GM23338 (cell line): ENCODE data around the gene PIBF1. TPM values are rescaled to one million over a fixed set of nuclear protein-coding genes. Genes with fewer than 3 reads are reported as not detected.

Experiments used
- ATAC-seq: fragments of 200-7000 bp; cut with Tn5 transposase; 3 replicates; pipeline ENCODE4 v1.9.1; 2020
- DNase-seq: peaks from one replicate; pipeline ENCODE4 v3.0.0-alpha.2; 2015; ENCODE audit warnings: low spot score
- H2AFZ ChIP-seq: fragments of 200-600 bp; sonication (generic); 2 replicates; pipeline ENCODE4 v1.8.0; 2016; ENCODE audit warnings: antibody characterized with exemption, mild to moderate bottlenecking, moderate library complexity
- H3F3A ChIP-seq: fragments of 200-600 bp; sonication (generic); replicated peaks from 2 replicates; pipeline ENCODE4 v1.8.0; 2017; ENCODE audit warnings: antibody characterized with exemption, mixed run types, low read depth
- H3K27ac ChIP-seq: fragments of 200-600 bp; sonication (generic); 2 replicates; pipeline ENCODE4 v1.6.1; 2016; ENCODE audit warnings: low read depth
- H3K27me3 ChIP-seq: fragments of 200-600 bp; sonication (generic); 2 replicates; pipeline ENCODE4 v1.8.0; 2016; ENCODE audit warnings: mild to moderate bottlenecking, mixed run types, moderate library complexity; ENCODE audit not compliant: insufficient read depth
- H3K36me3 ChIP-seq: fragments of 200-600 bp; sonication (generic); 2 replicates; pipeline ENCODE4 v1.8.0; 2016; ENCODE audit warnings: mild to moderate bottlenecking; ENCODE audit not compliant: insufficient read depth
- H3K4me1 ChIP-seq: fragments of 200-600 bp; sonication (generic); 2 replicates; pipeline ENCODE4 v1.8.0; 2016; ENCODE audit warnings: mild to moderate bottlenecking, moderate library complexity; ENCODE audit not compliant: insufficient read depth
- H3K4me2 ChIP-seq: fragments of 200-600 bp; sonication (generic); 2 replicates; pipeline ENCODE4 v1.7.1; 2017; ENCODE audit warnings: mixed run types
- H3K4me3 ChIP-seq: fragments of 200-600 bp; sonication (generic); 2 replicates; pipeline ENCODE4 v1.6.1; 2016; ENCODE audit warnings: mixed run types
- H3K79me2 ChIP-seq: fragments of 200-600 bp; sonication (generic); replicated peaks from 2 replicates; pipeline ENCODE4 v1.8.0; 2017; ENCODE audit warnings: mild to moderate bottlenecking; ENCODE audit not compliant: insufficient read depth
- H3K9me2 ChIP-seq: fragments of 200-600 bp; sonication (generic); 2 replicates; pipeline ENCODE4 v1.8.0; 2017; ENCODE audit not compliant: insufficient read depth
- H4K20me1 ChIP-seq: fragments of 200-600 bp; sonication (generic); replicated peaks from 2 replicates; pipeline ENCODE4 v1.8.0; 2017; ENCODE audit warnings: mild to moderate bottlenecking; ENCODE audit not compliant: insufficient read depth
- H3K27ac Mint-ChIP-seq: 2 replicates; pipeline ENCODE4 v1.8.0; 2020; ENCODE audit warnings: inconsistent platforms, mild to moderate bottlenecking, moderate library complexity, mixed read lengths
- H3K27me3 Mint-ChIP-seq: 3 replicates; pipeline ENCODE4 v1.8.0; 2022; ENCODE audit warnings: low read depth, mild to moderate bottlenecking, moderate library complexity, mixed read lengths, inconsistent platforms; ENCODE audit not compliant: insufficient read depth, poor library complexity
- H3K36me3 Mint-ChIP-seq: 3 replicates; pipeline ENCODE4 v1.8.0; 2021; ENCODE audit warnings: low read depth, mild to moderate bottlenecking, inconsistent platforms, moderate library complexity, mixed read lengths
- H3K4me1 Mint-ChIP-seq: 3 replicates; pipeline ENCODE4 v1.8.0; 2020; ENCODE audit warnings: mild to moderate bottlenecking, inconsistent platforms, mixed read lengths
- H3K4me3 Mint-ChIP-seq: 3 replicates; pipeline ENCODE4 v1.8.0; 2021; ENCODE audit warnings: moderate library complexity, mild to moderate bottlenecking, inconsistent platforms, mixed read lengths
- H3K9me3 Mint-ChIP-seq: 3 replicates; pipeline ENCODE4 v1.8.0; 2020; ENCODE audit warnings: moderate library complexity, mild to moderate bottlenecking, inconsistent platforms, mixed read lengths
- CREB1 ChIP-seq: fragments of 250-450 bp; sonication (Bioruptor Pico); IDR thresholded peaks from 2 replicates; pipeline ENCODE4 v1.5.0; 2020; ENCODE audit warnings: low read depth, mild to moderate bottlenecking, moderate library complexity
- ETS1 ChIP-seq: IDR thresholded peaks from 2 replicates; pipeline ENCODE4 v1.6.1; 2016; ENCODE audit warnings: antibody characterized with exemption
- EZH2 ChIP-seq: fragments of 200-600 bp; sonication (generic); IDR thresholded peaks from one replicate; pipeline ENCODE4 v1.8.0; 2017; ENCODE audit warnings: antibody characterized with exemption, mild to moderate bottlenecking, low read depth; ENCODE audit not compliant: unreplicated experiment
- EZH2phosphoT487 ChIP-seq: fragments of 200-600 bp; sonication (generic); IDR thresholded peaks from one replicate; pipeline ENCODE4 v1.8.1; 2018; ENCODE audit warnings: antibody characterized with exemption; ENCODE audit not compliant: unreplicated experiment
- JUNB ChIP-seq: IDR thresholded peaks from one replicate; pipeline ENCODE4 v1.6.1; 2016; ENCODE audit warnings: antibody characterized with exemption; ENCODE audit not compliant: unreplicated experiment
- NANOG ChIP-seq: IDR thresholded peaks from 2 replicates; pipeline ENCODE4 v1.6.1; 2016; ENCODE audit warnings: antibody characterized with exemption, borderline replicate concordance
- POLR2AphosphoS5 ChIP-seq: IDR thresholded peaks from 2 replicates; pipeline ENCODE4 v1.6.1; 2016; ENCODE audit warnings: antibody characterized with exemption, low read depth
- REST ChIP-seq: IDR thresholded peaks from one replicate; pipeline ENCODE4 v1.6.1; 2018; ENCODE audit warnings: antibody characterized with exemption; ENCODE audit not compliant: unreplicated experiment
- STAT1 ChIP-seq: IDR thresholded peaks from one replicate; pipeline ENCODE4 v1.6.1; 2016; ENCODE audit warnings: antibody characterized with exemption; ENCODE audit not compliant: unreplicated experiment
- ZNF114 ChIP-seq: fragments of 250-450 bp; sonication (Bioruptor Pico); IDR thresholded peaks from 2 replicates; pipeline ENCODE4 v1.5.0; 2020; ENCODE audit warnings: mild to moderate bottlenecking, moderate library complexity
- ZNF331 ChIP-seq: fragments of 250-450 bp; sonication (Bioruptor Pico); IDR thresholded peaks from 2 replicates; pipeline ENCODE4 v1.5.0; 2020; ENCODE audit warnings: low read depth, mild to moderate bottlenecking, moderate library complexity
- ZNF462 ChIP-seq: fragments of 250-450 bp; sonication (Bioruptor Pico); IDR thresholded peaks from 2 replicates; pipeline ENCODE4 v1.5.0; 2020; ENCODE audit warnings: mild to moderate bottlenecking, moderate library complexity
- polyA plus RNA-seq: library from polyadenylated mRNA; unstranded; fragments of >200 nt; fragmentation: Nextera tagmentation; extraction: Ambion mirVana; gene quantifications from 2 replicates; pipeline ENCODE4 v1.2.1, GENCODE V29; 2016
- total RNA-seq: library from RNA; depleted of rRNA; stranded (reverse); fragments of >200 nt; shearing (Covaris generic); gene quantifications from 2 replicates; pipeline ENCODE4 v1.2.3, GENCODE V29; 2014
- TF ChIP-seq, protein P1 (sequence below), 2 experiments: fragments of 200-600 bp in 1 of 2; sonication (generic) in 1 of 2; conservative IDR thresholded peaks; 2 replicates each; pipeline versions ENCODE4 v1.5.1 to v1.6.1; 2016 to 2017; ENCODE audit warnings: antibody characterized with exemption in 2 of 2, low read depth in 2 of 2, mild to moderate bottlenecking in 2 of 2, moderate library complexity in 1 of 2

The PIBF1 gene
- total and polyA plus RNA-seq, 2 experiments from 2014 or later: 14.9 to 22.6 TPM

GRCh38 chr13:72754111-72754510 lies 27.8 kb upstream of the PIBF1 start:
- Histone ChIP-seq H3K36me3 (peaks cover 39% of the 10 kb centered on the region), H3F3A (no peaks in the 10 kb centered on the region), H4K20me1 (peaks cover 4% of the 10 kb centered on the region; the same call in 1 of the 2 replicates), H3K4me1 (no peaks in the 10 kb centered on the region), H3K79me2 (no peaks in the 10 kb centered on the region), H2AFZ (no peak overlapping the region), H3K4me2 (no peak overlapping the region), H3K4me3 (no peak overlapping the region), H3K27ac (no peak overlapping the region), H3K27me3 (no peaks in the 10 kb centered on the region), H3K9me2 (no peaks in the 10 kb centered on the region)
- Mint-ChIP-seq H3K9me3 (no peaks in the 10 kb centered on the region), H3K4me3 (no peak overlapping the region), H3K27ac (no peak overlapping the region; the same call in 1 of the 2 replicates), H3K36me3 (peaks cover 54% of the 10 kb centered on the region), H3K4me1 (no peaks in the 10 kb centered on the region), H3K27me3 (no peaks in the 10 kb centered on the region)
- ATAC-seq: no peak
- TF ChIP-seq POLR2AphosphoS5 (no peak), NANOG (no peak), ZNF462 (no peak), ETS1 (no peak), CREB1 (CRISPR knock-in tag) (no peak), STAT1 (no peak), JUNB (no peak), ZNF331 (CRISPR knock-in tag) (no peak), REST (no peak), EZH2phosphoT487 (no peak), EZH2 (no peak), ZNF114 (CRISPR knock-in tag) (no peak)
- TF ChIP-seq, protein P1, sequence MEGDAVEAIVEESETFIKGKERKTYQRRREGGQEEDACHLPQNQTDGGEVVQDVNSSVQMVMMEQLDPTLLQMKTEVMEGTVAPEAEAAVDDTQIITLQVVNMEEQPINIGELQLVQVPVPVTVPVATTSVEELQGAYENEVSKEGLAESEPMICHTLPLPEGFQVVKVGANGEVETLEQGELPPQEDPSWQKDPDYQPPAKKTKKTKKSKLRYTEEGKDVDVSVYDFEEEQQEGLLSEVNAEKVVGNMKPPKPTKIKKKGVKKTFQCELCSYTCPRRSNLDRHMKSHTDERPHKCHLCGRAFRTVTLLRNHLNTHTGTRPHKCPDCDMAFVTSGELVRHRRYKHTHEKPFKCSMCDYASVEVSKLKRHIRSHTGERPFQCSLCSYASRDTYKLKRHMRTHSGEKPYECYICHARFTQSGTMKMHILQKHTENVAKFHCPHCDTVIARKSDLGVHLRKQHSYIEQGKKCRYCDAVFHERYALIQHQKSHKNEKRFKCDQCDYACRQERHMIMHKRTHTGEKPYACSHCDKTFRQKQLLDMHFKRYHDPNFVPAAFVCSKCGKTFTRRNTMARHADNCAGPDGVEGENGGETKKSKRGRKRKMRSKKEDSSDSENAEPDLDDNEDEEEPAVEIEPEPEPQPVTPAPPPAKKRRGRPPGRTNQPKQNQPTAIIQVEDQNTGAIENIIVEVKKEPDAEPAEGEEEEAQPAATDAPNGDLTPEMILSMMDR (conservative IDR thresholded peaks at IDR 0.05; ENCODE audit: low read depth in 2 of 2): no peak
- no peak for DNase-seq
